GM12892 (cell line): ENCODE data around the gene IFNB1.

Experiments used
- POLR2AphosphoS5 ChIP-seq: IDR thresholded peaks from 2 replicates; pipeline ENCODE4 v1.6.1; 2011; ENCODE audit warnings: low read depth, low read length, control low read depth
- TAF1 ChIP-seq: IDR thresholded peaks from 2 replicates; pipeline ENCODE4 v1.6.1; 2011; ENCODE audit warnings: low read depth, mild to moderate bottlenecking, control low read depth, low read length, borderline replicate concordance

- TF ChIP-seq POLR2AphosphoS5 (no peak), TAF1 (no peak)
These were observed 20.8 kb downstream of the IFNB1 start for GRCh38 chr9:21056931-21057330.
